GM18507 (cell line): ENCODE measurements around the gene ADCY5.

Experiments
- DNase-seq: peaks from one replicate; pipeline ENCODE4 v3.0.0; 2011; ENCODE audit warnings: low read depth; ENCODE audit not compliant: insufficient read length; ENCODE audit errors: extremely low spot score
- FAIRE-seq: peaks from 2 replicates; lab custom pipeline; 2011; peaks lifted over from hg19 to GRCh38; lab: Jason Lieb, UNC

Gene ADCY5

GRCh38 chr3:123336001-123336400 is 112.9 kb downstream of the ADCY5 start:
- no peak for DNase-seq
- no peak for FAIRE-seq

- DNase-seq (peak; percentile 26), FAIRE-seq (peak; percentile 67)
Observed at GRCh38 chr3:123335007-123335670, 113.8 kb downstream of the ADCY5 start.

- no peak for DNase-seq
Observed at GRCh38 chr3:123334056-123334455, 114.8 kb downstream of the ADCY5 start.

GRCh38 chr3:123333401-123333800 is 115.5 kb downstream of the ADCY5 start:
- FAIRE-seq (no peak), DNase-seq (no peak)

More at GRCh38 chr3:123334056-123334455, 114.8 kb downstream of the ADCY5 start:
- FAIRE-seq, result no peak

GRCh38 chr3:123332124-123332641 is 116.7 kb downstream of the ADCY5 start:
- no peak for FAIRE-seq

GRCh38 chr3:123331651-123332050 is 117.2 kb downstream of the ADCY5 start:
- FAIRE-seq (no peak), DNase-seq (no peak)

More at GRCh38 chr3:123332124-123332641, 116.7 kb downstream of the ADCY5 start:
- DNase-seq, result no peak

- FAIRE-seq (no peak), DNase-seq (no peak)
Observed at GRCh38 chr3:123331006-123331405, 117.9 kb downstream of the ADCY5 start.

- FAIRE-seq (no peak), DNase-seq (no peak)
Observed at GRCh38 chr3:123330441-123330991, 118.4 kb downstream of the ADCY5 start.

- DNase-seq (no peak), FAIRE-seq (no peak)
Observed at GRCh38 chr3:123329636-123330340, 119.1 kb downstream of the ADCY5 start.

- peak; percentile 78 for FAIRE-seq
- DNase-seq, result peak; percentile 60
Observed at GRCh38 chr3:123328851-123329635, 119.8 kb downstream of the ADCY5 start.

- DNase-seq, result no peak
- no peak for FAIRE-seq
Observed at GRCh38 chr3:123327956-123328850, 120.7 kb downstream of the ADCY5 start.

- no peak for FAIRE-seq
- DNase-seq, result no peak
Observed at GRCh38 chr3:123327480-123327879, 121.4 kb downstream of the ADCY5 start.

GRCh38 chr3:123326531-123326930 is 122.4 kb downstream of the ADCY5 start:
- DNase-seq, result no peak
- no peak for FAIRE-seq

GRCh38 chr3:123325766-123326256 is 123.1 kb downstream of the ADCY5 start:
- DNase-seq (no peak), FAIRE-seq (no peak)

- no peak for FAIRE-seq
- no peak for DNase-seq
Observed at GRCh38 chr3:123324880-123325765, 123.8 kb downstream of the ADCY5 start.

GRCh38 chr3:123323781-123324180 is 125.1 kb downstream of the ADCY5 start:
- FAIRE-seq (no peak), DNase-seq (no peak)

- FAIRE-seq (no peak), DNase-seq (no peak)
Observed at GRCh38 chr3:123322866-123323265, 126.0 kb downstream of the ADCY5 start.

GRCh38 chr3:123321806-123322205 is 127.1 kb downstream of the ADCY5 start:
- DNase-seq (no peak), FAIRE-seq (no peak)
